NCI-H82 treated with DMSO at 0.1 percent for 48 hours (cell line): ENCODE measurements around the gene SLC30A10.
"Not testable (repeated sequence)": the region's sequence is repeated elsewhere in the genome, so short reads cannot be mapped to it uniquely, and the experiment has no call there.

ENCODE experiments used
- DNase-seq: peaks from one replicate; lab custom pipeline; 2025; ENCODE audit not compliant: unreplicated experiment; lab: John Stamatoyannopoulos, UW

The SLC30A10 gene

DNA sequence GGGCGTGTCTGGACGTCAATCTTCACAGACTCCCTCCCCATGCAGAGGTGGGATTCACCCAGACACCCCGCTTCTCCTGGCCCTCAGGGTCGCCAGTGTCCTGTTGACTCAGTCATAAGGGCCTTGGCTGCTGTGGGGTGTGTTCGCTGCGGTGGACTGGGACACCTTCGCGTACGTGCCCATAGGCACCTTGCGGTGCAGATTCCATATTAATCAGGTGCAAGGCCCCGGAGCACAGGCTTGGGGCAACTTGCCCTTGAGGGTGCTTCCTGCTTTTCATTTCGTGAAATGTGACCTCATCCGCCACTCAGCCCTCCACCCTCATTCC is 398 bp upstream of the SLC30A10 start:
- no peak for DNase-seq

DNA sequence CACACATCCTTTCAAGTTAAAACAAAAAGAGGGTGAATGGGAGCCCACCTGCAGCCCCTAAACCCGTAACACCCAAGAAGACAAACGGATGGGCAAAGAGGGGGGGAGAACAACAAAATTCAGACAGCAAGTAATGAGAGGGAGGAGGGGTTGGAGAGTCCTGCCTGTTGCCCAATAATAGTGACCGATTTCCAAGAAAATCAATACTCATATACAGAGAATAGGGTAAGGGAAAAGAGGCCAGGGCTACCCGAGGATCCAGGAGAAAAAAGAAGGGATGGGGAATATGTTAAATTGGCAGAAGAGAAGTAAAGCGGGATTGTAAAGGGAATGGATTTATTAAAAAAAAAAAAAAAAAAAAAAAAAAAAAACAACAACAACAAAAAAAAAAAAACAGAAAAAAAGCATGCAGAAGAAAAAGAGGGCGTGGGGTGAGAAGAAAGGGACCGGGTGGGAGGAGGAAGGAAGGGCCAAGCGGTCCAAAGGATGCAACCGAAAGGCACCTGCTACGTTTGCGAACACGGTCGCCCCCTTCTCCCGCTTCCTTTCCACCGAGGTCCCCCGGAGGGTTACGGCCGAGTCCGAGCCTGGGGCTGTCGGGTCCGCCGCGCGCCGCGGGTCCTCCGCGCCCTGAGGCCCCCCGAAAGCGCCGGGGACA is 930 bp downstream of the SLC30A10 start:
- DNase-seq, result no peak

DNA sequence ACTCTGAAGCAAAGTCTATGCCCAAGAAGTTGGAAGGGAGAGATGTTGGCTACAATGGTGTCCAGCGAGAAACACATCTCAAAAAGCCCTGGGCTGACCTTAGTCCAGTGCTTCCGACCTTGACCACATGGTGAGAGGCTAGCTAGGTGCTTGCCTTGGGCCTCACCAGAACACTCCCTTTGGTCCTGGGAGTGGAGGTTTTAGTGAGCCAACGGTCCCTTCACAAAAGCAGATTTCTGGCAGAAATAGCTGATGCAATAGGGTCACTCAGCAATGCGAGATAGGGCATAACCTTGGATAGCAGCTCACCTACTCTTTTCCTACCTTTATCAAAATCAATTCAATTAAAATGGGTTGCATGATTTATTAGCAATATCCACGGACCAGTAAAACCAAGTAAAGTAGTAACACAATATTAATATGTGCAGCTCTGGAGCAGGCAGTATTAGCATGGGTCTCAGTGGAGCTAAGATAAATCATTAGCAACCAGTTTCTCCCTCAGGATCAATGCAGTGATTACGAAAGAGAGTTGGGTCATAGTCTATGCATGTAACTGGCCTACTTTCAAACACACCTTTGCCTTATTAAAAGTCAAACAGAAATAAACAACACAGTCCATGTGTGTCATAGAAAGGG is 1.9 kb downstream of the SLC30A10 start:
- DNase-seq, result no peak

DNA sequence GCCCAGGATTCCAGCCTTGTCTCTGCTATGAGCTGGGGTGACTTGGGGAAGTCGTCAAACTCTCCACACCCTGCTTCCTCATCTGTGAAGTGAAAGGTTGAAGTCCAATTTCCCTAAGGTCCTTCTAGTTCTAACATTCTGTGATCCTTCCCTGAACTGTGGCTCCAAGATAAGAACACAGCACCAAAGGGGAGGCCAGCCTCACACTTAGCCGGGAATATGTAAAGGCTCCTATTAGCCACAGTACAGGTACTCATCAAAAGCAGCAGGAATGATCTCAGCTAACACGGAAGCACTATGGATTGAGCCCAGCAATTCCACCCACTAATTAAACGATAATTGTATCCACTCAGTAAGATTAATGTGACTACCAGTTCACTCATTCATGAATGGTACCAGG is 4.0 kb downstream of the SLC30A10 start:
- no peak for DNase-seq

DNA sequence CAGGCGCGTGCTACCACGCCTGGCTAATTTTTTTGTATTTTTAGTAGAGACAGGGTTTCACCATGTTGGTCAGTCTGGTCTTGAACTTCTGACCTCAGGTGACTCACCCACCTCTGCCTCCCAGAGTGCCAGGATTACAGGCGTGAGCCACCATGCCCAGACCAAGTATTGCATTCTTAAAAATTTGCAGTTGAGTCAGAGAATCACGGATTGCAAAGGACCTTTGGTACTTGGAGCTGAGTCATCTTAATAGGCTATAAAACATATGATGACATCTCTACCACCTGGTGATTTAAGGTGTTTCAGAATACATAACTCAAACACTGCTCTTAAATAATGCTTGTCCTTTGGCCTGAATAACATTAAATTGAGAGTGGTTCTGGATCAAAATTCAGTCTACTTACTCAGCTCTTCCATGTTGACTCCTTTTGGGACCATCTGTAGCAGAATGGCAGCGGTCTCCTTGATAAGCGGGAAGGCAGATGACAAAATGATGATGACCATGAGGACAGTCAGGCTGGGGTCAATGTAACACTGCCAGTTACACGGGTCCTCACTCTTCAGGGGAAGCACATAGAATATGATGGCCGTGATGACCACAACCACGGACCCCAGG is 10.4 kb downstream of the SLC30A10 start:
- DNase-seq, result no peak

DNA sequence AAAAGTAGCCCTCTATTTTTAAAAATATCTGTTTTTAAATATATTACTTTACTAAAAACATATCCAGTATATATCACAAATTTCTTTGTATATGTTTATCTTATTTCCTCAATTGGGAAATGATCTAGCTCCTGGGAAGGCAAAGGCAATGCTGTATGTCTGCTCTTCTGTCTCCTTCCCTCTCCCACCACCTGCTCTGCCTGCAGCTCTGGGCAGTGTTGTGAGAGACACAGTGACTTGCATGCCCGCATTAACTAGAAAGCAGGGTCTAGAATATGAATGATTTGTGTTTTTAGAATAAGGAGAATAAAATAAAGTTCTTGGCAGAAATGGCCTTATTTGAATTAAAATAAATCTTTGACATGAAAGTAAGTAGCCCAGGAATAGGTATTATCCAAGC is 11.1 kb downstream of the SLC30A10 start:
- DNase-seq, result no peak

DNA sequence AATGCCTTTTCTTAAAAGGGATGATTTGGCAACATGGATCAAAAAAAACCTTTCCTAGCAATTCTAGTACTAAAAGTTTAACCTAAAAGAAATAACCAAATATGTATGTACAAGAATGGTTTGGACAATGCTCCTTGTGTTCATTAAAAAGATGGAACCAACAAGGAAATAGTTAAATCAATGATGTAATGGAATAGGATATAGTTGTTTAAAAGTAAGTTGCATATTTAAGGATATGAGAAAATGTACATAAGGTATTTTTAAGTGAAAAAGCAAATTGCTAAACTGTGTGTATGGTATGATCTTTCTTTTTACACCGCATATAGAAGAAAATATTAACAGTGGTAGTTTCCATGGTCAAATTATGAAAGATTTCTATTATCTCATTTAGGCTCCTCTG is 12.1 kb downstream of the SLC30A10 start:
- no peak for DNase-seq

DNA sequence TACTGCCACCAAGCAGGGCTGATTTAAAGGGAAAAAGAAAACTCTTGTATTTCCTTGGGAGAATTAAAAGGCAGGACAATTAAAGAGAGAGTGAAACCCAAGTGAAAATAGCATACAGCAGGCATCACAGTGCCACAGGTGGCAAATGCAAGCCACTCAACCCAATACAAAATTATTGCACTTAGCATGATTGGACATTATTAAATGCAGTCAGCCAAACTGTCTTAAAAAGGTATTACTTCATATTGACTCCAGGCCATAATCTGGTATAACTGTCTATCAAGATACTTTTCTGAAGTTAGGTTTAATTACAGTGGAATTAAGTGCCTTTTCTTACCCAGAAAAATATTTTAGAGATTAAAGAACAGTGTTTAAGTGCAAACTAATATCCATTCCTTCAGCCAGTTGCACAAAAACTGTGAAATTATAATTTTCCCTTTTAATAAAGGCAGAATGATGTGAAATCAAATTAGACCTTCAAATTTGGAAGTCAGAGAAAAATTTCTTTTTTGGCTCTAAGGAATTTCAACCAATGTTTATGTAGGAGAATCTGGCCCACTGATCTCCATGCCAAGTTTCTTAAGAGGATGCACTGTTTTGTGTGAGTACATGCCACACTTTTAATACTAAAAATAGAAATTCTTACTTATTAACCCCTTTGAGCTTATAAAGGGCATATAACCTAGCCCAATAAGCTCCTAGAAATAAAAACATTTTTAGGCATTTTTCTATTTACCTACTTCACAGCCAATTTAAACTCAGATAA is 15.2 kb downstream of the SLC30A10 start:
- no peak for DNase-seq

DNA sequence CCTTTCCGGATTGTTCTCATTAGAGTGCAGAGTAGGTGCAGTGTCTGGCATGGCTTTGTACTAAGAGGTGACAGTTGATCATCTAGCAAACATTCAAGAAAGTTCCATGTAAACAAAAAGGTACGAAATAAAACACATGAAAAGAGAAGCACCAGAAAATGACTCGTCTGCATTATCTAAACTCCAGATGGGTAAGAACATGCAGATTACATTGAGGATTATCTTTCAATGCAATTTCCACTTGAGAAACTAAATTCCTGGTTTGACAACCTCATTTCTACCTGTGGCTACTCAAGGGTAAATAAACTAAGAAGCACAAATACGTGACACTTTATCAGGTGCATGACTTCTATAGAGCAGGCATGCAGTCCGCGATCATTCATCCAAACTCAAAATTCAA is 17.6 kb downstream of the SLC30A10 start:
- no peak for DNase-seq

DNA sequence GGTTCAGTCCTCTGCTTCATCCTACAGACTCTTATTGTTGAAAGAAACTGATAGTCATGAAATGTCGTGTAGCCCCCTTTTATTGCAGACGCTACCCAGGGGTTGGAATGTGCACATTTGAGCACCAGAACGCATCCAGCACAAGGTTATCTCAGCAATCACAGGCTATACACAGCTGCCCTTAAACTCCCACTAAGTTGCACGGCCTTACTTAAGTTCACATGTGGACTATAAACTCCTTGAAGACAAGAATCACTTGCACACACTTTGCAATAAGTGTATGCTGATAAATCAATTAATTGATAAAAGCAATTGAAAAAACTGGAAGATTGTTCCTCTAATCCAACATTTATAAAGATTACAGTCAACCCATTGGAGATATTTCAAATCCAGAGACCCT is 18.9 kb downstream of the SLC30A10 start:
- DNase-seq, result no peak

DNA sequence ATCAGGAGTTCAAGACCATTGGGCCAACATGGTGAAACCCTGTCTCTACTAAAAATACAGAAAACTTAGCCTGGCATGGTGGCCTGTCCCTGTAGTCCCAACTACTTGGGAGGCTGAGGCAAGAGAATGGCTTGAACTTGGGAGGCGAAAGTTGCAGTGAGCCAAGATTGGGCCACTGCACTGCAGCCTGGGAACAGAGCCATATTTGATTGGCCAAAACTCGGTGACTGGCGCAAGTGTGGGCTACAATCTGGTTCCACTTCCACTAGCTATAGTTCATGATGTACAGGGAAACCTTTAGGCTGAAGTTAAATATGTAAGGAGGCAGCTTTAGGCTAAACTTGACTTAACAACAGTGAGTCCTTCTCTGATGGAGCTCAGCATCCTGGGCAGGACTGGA is 20.2 kb downstream of the SLC30A10 start:
- no peak for DNase-seq

DNA sequence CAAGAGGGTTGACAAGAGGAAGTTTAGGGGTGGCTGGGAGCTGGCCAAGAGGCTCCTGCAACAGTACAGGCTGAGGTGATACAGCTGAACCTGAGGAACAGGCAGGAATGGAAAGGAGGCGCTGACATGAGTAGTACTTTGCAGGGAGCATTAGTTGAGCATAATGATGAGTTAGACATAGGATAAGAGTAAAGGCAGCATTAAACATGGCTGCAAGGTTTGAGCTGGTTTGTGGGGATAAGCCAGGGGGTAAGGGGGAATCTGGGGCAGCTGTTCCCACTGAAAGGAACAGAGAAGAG is 20.6 kb downstream of the SLC30A10 start:
- no peak for DNase-seq

DNA sequence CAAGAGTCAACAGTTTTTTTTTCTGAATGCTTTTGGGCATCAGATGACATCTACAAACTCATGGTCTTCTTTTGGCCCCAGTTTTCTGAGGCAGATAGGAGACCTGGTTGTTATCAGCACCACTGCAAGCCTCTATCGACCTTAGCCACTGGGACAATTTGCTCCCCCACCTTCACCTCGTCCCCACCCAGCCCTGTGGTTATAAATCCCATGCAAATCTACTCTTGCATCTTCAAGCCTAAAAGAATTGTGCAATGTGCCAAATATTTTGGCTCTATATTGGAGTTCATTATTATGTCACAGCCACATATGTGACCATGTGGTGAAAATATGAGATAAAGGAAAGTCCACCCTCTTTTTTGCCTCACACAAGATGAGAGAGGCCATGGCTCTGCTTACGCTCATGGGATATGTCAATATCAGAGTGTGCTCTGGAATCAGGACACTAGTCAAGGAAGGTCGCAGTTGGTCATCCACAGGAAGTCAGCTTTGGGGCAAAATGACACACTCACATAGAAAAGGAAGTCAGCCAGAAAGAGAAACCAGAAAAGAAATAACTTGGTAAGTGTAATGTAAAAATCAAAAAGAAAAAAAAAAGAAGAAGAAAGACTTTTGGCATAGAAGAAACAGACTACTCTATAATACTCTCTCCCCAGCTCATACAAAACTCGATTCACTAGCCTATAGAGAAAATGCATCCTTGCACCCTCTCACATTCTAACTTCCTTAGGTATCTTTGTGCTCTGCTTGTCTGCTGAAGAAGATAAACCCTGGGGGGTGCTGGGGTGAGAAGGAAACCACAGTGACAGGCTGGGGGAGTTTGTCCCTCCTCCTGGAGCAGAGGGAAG is 21.2 kb downstream of the SLC30A10 start:
- DNase-seq, result no peak

DNA sequence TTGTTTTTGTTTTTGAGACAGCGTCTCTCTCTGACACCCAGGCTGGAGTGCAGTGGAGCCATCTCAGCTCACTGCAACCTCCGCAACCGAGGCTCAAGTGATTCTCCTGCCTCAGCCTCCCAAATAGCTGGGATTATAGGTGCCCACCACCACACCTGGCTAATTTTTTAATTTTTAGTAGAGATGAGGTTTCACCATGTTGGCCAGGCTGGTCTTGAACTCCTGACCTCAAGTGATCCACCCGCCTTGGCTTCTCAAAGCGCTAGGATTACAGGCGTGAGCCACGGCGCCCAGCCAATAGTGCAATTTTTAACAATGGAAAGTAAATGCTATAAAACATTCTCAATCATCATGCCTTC is 21.8 kb downstream of the SLC30A10 start:
- not testable (repeated sequence) for DNase-seq

DNA sequence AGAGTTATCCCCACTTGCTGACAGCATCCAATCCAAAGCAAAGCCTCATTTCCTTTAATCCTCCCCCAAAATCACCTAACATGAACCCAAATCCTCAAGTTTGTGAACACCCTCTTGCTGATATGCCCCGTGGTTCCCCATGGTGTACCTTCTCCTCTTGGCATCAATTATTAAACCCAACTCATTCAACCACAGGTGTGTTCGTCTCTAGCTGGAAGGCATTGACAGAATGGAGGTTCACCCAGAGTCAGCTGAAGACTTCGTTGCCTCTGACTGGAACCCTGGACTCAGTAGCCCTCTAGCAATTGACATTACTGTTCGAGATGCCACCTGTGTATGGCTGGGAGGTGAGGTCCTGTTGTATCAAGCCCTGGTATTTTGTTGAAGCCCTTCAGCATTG is 22.8 kb downstream of the SLC30A10 start:
- no peak for DNase-seq

DNA sequence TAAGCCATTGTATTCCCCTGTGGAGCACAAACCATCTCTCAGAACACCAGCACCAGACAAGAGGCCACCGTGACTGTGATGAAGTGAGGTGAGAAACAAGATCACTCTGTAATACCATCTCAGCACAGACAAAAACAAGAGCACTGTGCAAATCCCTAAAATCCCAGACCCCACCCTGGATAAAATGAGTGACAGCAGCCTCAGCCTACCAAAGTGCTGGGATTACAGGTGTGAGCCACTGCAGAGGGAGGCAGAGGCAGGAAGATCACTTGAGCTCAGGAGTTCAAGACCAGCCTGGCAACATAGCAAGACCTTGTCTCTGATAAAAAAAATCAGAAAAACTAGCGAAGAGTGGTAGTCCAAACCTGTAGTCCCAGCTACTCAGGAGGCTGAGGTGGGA is 23.4 kb downstream of the SLC30A10 start:
- DNase-seq, result no peak

DNA sequence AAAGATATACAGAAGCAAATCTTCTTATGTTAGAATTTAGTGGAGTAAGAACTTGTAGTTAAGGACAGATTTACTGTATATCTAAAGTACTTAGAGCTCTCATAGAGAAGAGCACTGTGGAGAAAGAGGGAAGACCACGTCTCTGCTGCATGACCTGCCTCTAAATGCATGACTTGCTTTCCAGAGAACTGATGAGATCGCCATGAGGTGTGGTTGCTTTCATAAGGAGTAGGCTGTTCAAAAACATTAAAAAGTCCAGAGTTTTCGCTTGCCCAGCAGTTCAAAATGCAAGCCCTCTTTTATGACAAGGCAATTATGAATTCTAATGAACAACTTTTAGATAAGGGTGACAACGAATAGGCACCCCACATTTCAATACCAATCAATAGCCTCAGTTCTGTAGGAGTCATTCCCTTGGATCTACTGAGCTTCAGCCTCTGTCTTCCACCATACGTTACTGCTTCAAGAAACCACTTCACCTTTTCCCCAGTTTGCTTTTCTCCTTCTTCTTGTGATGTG is 24.9 kb downstream of the SLC30A10 start:
- DNase-seq, result no peak

DNA sequence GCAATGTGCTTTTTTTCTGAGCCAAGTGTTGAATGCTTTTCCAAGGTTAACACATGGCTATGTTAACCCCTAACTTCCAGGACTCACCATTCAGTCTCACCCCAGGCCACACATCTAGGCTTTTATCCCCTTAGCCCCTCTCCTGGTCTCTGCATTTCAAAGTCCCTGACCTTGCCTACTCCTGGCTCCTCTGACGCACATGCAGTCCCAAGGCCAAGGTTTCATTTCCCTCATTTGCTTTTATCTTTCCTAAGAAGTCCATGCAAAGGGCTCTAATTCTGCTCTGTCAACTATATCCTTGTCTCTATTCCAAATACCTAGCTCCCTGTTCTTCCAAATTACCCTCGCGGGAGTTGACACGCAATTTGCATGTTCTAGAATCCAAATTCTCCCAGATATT is 25.4 kb downstream of the SLC30A10 start:
- DNase-seq, result no peak

DNA sequence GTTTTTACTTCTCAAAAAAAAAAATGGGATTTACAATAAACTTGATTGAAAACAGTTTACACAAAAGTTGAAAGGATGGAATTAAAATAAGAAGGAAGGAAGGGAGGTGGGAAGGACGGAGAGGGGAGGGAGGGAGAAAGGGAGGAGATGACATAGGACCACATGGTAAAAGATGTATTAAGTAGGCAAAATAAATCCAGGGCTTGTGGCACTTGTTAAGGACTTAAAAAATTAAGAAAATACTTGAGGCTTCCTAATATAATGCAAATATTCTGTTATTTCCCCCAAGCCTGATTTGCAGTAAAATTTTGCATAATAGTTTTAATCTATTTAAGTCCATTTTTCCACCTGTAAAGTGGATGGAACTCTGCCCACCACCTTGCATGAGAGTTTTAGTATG is 27.5 kb downstream of the SLC30A10 start:
- DNase-seq, result no peak

DNA sequence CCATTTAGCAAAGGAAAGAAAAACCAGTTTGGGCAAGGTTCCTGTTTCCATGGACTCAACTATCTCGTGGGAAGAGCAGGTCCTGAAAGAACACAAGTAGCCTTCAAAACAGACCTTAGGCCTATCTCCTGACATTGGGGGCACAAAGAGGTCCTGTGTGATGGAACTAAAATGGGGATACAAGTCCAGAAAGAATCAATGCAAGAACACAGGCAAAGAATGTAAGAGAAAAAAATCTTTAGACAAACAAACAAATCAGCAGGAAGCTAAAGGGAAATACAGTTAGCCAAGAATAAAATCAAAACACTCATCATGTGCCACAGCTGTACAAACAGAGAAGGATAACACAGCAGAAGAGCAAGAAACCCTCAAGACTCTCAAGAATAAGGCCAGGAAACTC is 28.2 kb downstream of the SLC30A10 start:
- DNase-seq, result no peak

DNA sequence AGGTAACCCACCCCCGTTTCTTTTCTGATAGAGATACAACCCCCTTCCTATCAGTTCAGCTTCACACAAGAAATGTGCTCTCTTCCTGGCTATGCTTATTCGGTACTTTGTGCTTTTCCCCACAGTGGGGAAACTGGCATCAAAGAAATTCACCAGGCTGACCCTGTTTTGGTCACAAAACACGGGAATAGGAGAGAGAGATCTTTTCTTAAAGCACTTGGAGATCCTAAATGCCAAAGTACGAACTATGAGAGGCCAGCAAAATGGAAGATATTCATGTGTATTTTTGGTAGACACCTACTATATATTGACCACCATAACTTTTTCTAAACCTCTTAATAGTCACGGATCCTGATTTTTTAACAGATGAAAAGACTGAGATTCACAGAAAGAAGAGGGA is 30.0 kb downstream of the SLC30A10 start:
- no peak for DNase-seq
